ENCODE data around the gene FUT7. TPM values are rescaled to one million over a fixed set of nuclear protein-coding genes. Genes with fewer than 3 reads are reported as not detected.
"Not testable (repeated sequence)": the region's sequence is repeated elsewhere in the genome, so short reads cannot be mapped to it uniquely, and the experiment has no call there.

FUT7 gene
- total RNA-seq, 1 donor from 2014 or later = not detected

DNA sequence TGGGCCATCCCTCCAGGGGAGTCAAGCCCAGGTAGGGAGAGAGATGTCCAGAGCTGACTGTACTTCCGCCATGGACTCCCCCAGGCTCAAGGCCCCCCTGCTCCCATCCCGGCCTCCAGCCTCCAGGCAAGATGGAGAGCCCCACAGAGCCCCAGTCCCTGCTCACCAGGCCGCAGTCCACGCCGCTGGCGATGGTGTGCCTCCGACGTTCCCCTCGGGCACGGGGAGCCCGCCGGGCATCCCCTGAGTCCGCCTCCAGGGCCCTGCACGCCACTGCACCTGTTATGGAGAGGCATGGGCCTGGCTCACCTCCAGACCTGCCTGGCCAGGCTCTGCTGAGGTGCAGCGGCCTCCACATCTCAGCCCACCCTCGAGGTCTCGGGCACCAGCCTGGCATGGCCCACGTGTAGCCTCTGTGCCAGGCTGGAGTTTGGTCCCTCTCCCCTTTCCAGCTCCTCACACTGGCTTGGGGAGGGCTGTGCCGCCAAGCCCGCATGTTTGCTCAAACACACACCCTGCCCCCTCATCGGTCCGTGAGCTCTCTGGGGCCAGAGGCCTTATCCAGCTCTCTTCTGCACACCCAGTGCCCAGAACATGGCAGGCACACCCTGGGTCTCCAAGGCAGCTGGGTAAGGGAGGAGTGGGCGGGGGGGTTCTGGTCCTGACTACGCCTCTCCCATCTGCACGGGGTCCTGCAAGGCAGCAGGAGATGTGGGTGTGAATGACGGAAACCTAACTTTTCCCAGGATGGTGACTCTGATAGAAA is 34.4 kb upstream of the FUT7 start:
- no peak for DNase-seq (ENCODE audit: low read depth in 2 of 2)

DNA sequence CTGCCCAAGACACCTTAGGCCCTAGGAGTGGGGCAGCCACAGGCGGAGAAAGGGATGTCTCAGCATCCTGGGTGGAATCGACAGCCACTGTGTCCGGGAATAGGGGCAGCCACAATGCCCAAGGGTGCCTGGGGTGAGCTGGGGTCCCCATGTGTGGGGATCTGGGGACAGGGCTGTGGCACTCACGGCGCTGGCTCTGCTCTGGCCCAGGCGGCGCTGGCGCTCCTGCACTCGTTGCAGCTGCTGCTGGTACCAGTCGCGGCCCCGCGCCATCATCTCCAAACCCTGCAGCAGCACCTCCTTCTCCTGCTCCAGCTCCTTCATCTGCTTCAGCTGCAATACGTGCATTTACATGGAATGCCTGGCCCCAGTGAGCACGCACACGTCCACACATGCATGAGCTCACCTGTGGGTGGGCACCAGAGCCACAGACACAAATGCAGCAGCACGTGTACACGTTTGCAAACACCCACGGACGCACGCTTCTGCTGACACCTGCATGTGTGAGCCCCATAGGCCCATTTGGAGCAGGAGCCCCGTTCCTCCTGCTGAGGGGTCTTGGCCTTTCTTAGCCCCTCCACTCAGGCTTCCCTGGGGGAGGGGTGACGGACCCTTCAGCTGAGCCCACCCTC is 33.6 kb upstream of the FUT7 start:
- DNase-seq (ENCODE audit: low read depth in 2 of 2) = no peak

DNA sequence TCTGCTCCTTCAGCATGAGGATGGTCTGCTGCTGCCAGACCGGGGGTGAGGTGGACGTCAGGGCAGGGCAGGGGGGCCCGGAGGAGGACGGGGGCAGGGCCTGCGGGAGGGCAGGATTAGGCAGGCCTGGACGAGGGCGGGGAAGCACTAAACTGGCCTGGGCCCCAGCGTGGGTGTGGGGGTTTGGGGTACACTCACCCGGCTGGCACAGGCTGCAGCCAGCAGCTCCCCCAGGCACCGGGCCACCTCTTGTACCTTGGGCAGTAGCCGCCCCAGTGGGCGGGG is 32.9 kb upstream of the FUT7 start:
- DNase-seq (ENCODE audit: low read depth in 2 of 2) = no peak

- peak in 1 of 2 donors; percentile 42 for DNase-seq (ENCODE audit: low read depth in 2 of 2)
Observed at GRCh38 chr9:137064027-137064879, 32.4 kb upstream of the FUT7 start.

- DNase-seq (ENCODE audit: low read depth in 2 of 2) = no peak
Observed at GRCh38 chr9:137063311-137064026, 31.6 kb upstream of the FUT7 start.

- DNase-seq (ENCODE audit: low read depth in 2 of 2) = not testable (repeated sequence)
Observed at GRCh38 chr9:137062798-137063197, 30.9 kb upstream of the FUT7 start.

DNA sequence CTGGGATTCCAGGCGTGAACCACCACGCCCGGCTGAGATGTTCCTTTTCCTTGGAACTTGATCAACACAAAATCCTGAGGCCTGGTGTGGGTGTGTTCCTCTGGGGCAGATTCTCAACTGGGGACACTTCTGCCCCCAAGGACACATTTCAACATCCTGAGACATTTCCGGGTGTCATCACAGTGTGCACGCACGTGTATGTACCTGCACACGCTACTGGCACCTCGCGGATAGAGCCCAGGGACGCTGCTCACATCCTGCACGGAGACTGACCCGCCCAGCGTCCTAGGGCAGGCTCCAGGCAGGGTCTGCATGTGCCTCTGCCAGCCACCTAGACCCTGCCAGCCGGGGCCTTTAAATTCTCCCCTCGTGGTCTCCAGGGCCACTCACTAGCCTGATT is 30.5 kb upstream of the FUT7 start:
- DNase-seq (ENCODE audit: low read depth in 2 of 2) = no peak

DNA sequence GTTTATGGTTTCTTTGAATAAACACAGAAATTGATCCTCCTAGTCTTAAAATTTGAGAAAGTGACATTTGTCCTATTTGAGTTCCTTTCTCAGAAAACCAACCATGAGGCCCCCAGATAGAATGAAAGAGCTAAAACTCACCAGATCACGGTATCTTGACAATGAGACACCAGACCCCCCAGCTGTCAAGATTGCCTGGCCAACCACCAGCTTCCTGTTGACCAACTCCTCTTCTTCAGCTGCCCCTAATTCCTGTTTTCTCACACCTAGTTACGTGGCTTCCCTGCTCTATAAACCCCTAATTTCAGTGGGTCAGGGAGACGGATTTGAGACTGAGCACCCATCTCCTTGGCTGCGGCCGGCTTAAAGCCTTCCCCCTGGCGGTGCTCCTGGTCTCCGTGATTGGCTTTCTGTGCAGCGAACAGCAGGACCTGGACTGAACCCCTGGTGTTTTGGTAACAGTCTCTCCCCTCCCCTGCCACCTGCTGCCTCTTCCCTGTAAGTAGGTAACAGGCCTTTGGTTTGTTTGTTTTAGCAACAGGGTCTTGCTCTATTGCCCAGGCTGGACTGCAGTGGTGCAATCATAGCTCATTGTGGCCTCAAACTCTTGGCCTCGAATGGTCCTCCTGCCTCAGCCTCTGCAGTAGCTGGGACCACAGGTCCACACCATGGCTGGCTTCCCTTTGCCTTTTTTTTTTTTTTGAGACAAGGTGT is 26.8 kb upstream of the FUT7 start:
- no peak for DNase-seq (ENCODE audit: low read depth in 2 of 2)

DNA sequence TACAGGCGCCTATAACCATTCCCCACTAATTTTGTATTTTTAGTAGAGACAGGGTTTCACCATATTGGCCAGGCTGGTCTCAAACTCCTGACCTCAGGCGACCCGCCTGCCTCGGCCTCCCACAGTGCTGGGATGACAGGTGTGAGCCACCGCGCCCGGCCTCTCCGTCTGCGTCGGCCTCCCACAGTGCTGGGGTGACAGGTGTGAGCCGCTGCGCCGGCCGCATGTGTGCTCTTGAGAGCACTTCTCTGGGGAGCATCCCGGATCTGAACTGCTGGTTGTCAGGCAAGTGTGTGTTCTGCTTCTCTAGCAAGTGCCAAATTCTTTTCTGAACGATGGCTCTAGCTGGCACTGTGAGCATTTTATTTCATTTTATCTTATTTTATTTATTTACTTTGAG is 25.7 kb upstream of the FUT7 start:
- DNase-seq (ENCODE audit: low read depth in 2 of 2) = no peak

DNA sequence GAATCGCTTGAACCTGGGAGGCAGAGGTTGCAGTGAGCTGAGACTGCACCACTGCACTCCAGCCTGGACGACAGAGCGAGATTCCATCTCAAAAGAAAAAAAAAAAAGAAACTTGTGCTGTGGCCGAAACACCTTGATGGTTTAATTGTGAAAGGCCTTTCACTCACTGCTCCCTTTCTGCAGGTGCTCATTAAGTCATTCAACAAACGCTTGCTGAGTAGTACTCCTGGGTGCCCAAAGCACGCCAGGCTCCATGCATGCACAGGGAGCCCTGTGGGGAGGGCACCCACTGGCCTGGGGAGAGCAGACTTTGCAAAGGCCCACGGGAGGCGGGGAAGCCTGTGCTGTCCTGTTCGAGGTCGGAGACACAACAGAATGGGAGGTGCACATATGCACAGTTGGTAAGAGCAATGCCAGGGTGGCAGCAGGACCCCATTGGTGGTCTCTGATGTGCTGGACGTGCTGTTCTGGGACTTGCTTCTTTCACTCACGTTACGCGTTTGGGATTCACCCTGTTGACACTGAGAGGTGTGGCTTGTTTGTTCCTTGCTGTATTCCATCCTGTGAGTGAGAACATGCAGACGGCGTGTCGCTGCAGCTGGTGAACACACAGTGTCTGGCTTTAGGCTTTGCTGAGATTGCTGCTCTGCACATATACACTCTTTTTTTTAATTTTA is 25.0 kb upstream of the FUT7 start:
- DNase-seq (ENCODE audit: low read depth in 2 of 2) = no peak

DNA sequence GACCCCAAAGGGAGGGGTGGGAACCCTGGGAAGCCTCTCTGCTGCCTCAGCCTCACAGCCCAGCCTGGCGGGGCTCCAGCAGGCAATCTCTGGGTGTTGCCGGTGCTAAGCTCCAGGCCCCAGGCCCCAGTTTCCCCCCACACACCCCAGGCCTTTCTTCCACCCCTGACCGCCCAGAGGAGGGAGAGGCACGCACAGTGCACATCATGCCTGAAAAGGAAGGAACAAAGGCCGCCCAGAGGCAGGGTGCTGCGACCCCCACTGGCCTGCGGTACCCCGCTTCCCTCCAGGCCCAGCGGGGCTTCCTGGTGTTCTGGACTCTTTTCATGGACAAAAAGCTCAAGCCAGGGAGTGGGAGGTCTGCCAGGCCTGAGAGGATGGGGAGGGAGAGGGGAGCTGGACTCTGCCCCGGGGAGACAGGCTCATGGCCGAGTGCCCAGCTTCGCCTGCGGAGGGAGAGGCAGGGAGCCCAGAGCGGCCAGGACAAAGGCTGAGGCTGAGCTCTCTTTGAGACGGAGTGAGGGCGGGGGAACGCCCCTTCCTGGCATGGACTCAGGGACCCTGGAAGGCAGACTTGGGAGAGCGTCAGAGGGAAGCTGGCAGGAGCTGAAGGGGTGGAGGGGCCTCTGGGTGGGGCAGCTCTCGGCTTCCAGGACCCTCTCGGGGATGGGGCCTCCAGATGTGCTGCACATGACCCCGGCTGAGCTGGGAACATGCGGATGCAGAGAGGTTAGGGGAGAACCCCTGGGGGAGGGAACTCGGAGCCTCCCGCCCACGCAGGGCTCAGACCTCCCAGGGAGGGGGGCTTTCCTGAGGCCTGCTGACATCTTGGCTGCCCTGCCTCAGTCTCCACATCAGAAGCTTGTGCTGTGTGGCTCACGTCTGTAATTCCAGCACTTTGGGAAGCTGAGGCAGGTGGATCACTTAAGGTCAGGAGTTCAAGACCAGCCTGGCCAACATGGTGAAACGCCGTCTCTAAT is 23.8 kb upstream of the FUT7 start:
- no peak for DNase-seq (ENCODE audit: low read depth in 2 of 2)

GRCh38 chr9:137054932-137055384 is 23.1 kb upstream of the FUT7 start:
- DNase-seq (ENCODE audit: low read depth in 2 of 2) = no peak

- no peak for DNase-seq (ENCODE audit: low read depth in 2 of 2)
Observed at GRCh38 chr9:137053944-137054931, 22.4 kb upstream of the FUT7 start, which contains the start of gene ENTPD2. TSS of gene ENTPD2 (minus strand) at chr9:137054061. CDS start at chr9:137053997, 64 bp downstream.

GRCh38 chr9:137052998-137053943 is 21.4 kb upstream of the FUT7 start:
- DNase-seq (ENCODE audit: low read depth in 2 of 2) = no peak

- DNase-seq (ENCODE audit: low read depth in 2 of 2) = no peak
Observed at GRCh38 chr9:137052293-137052692, 20.4 kb upstream of the FUT7 start.

GRCh38 chr9:137051145-137051724 is 19.3 kb upstream of the FUT7 start:
- DNase-seq (ENCODE audit: low read depth in 2 of 2) = no peak

Measured in dermis microvascular lymphatic vessel endothelial cell (primary cell).